GM21723 (cell line): Measurements from ENCODE around the gene MYEOV.
A peak's percentile ranks its signal among the peaks of the same experiment; 100 is the strongest.

Source experiments
- ATAC-seq: cut with Tn5 transposase; IDR thresholded peaks from one replicate; pipeline ENCODE4 v1.9.1; 2021; ENCODE audit warnings: mild to moderate bottlenecking, moderate library complexity; ENCODE audit not compliant: unreplicated experiment

Gene MYEOV

DNA sequence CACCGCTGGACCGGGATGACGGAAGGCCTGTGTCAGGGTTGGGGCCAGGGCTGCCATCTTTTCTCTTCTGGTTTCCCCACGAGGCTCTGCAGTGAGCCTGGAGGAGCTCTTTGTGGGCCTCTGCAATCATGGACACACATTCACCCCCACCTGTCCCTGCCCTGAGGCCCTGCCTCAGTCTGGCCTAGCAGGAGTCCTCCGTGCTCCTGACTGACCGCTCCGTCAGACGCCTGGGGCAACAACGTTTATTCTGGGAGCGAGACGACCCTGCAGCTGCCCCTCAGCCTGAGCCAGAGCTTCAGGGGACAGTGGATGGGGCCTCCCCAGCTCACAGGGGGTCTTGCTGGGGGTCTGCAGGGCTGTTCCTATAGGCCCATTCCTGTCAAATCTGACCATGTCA, 8.2 kb upstream of the MYEOV start:
- no peak for ATAC-seq

DNA sequence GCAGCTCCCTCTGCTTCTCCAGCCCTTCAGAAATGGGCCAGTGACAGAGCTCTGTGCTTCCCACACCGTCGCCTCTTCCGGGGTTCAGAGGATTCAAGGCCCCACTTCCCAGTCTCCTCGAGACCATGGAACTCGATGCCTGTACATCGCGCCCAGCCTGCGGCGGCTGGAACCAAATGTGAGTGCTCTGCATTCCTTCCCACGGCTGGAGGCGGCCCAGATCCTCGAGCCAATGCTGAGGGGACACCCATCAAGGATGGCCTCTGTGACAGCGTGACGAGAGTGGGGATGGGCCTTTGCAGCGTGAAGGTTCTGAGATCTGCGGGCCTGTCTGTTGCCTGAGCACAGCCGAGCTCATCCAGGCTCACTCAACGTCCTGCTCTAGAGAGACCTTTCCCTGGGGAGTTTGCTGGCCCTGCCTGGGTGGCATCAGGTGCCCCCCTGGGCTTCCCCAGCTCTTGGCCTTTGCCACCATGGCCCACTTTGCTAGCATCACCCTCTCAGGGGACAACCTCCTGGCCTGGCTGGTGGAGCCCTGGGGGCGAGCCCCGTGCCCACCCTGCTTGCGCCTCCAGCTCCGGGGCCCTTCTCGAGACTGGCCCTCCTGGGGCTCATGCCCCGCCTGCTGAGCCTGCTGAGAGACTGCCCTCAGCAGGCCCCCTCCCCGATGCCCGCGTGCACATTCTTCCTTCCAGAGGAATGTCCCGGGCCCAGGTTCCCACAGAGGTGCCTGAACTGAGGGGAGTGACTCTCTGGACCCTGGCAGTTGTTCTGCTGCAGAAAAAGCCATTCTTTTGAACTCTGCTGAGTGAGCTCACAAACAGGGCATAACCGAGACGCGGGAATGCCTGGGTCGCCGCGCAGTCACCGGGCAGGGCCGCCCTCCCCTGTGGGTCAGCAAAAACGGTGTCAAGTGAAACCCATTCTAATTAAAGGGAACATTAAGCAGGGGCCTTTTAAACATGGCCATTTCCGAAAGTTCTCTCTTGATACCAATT, 7.3 kb upstream of the MYEOV start:
- ATAC-seq: no peak

DNA sequence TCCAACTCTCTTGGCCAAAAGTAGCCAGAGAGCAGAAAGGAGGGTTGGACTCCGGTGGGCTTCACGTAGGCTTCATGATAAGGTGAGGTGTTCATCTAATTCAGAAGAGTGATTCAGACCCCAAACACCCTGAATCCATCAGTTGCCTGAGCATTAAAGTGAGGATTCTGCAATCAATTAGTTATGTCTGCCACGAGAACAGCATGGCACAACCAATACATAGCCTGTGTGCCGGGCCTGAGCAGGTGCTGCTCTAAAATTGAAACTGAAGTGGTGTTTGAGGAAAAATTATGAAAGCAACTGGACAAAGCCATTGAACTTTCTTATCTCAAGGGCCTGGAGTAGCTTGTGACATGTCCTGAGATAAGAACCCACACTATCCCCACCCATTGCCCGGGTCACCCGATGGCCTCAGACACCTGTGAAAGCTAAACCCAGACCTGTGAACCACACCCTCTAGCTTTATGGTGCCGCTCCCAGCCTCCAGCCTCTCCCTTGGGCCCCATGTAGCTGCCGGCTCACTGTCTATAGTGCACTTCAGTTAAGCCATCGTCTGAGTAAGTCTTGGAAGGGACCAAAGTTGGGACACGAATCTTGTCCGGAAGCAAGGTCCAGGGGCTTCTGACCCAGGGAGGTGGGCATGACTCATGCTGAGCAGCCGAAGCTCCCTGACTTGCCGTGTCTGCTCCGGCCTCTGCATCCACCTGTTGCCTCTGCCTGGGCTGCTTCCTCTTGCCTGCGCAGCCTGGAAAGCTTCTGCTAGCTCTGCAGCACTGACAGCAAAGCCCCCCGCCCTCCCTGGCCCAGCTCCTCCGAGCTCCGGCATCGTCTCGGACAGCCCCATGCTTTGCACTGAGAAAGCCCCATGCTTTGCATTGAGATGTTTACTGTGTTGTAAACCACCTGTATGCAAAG, 5.7 kb upstream of the MYEOV start:
- ATAC-seq: no peak

DNA sequence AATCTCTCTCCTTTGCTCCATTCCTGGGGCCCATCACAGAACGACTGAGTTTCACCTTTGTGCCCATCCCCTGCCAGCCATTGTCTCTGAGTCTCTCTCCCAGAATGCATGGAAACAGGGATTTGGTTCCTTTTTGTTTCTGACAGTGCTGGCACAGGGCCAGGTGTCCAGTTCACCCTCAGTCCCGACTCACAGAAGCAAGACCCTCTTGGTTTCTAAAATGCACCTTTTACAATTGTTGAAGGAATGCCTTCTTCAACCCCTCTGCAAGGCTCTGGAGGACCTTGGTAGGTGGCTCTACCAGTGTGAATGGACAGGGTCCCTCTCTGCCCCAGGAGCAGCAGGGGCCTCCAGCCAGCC, 5.1 kb upstream of the MYEOV start:
- ATAC-seq: no peak

DNA sequence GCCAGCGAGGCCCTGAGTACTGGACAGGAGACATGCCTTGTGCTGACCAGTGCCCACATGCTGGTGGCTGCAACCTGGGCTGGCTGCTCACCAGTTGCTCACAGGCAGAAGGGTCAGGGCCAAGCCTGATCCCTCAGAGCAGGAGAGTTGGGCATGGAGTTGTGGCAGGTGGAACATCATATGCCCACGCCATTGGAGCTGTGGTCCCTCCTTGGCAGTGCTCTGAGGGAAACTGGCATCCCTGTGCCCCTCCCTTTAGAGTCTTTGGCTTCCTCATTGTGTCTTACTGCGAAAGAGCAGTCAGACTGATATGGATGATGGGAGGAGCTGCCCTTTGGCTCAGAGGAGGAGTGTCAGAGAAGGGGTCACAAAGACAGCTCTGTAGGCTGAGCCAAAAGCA, 3.1 kb upstream of the MYEOV start:
- no peak for ATAC-seq

DNA sequence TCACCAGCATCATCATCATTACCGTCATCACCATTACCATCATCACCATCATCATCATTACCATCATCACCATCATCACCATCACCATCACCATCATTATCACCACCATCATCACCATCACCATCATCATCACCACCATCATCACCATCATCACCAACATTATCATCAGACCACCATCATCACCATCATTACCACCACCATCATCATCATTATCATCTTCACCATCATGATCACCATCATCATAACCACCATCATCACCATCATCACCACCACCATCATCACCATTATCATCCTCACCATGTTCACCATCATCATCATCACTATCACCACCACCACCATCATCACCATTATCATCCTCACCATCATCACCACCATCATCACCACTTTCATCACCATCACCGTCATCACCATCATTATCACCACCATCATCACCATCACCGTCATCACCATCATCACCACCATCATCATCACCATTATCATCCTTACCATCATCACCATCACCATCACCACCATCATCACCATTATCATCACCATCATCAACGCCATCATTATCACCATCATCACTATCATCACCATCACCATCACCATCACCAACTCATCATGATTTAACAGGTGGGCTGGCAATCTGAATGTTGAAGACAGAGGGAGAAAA, 2.4 kb upstream of the MYEOV start:
- ATAC-seq: no peak

DNA sequence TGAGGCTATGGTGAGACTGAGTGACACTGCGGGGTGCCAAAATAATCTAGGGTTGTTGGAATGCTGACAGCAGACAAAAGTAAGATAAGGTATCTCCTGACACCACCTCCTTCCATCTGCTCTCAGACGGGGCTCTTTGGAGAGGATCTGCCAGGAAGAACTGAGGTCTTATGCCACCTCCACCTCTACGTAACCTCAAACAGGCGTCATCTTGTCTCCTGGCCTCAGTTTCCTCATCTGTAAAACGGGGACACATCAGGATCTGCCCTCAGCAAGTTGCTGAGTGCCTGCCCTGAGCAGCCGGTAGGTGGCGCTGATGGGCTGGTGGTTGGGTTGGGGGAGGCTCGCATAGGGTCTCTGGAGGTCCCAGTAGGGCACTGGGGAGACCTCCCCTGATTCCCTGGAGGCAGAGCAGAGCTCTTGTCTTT, 1.7 kb upstream of the MYEOV start:
- ATAC-seq: no peak

DNA sequence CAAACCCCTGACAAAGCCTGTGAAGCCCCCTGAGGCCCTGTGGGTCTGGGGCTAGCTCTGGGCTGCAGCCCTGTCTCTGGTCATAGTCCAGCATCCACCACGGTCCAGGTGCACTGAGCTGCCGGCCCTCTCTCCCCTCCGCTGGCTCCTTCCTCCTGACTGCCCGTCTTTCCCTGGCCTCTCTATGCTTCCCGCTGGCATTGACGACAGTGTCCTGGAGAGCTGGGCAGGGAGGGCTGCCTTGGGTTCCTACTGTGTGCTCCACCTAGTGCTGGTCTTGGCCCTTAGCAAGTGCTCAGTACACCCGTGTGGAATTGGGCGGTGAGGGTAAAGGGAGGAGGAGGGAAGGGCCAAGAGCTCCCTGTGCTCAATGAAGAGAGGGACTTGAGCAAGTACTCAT, 868 bp upstream of the MYEOV start:
- no peak for ATAC-seq

DNA sequence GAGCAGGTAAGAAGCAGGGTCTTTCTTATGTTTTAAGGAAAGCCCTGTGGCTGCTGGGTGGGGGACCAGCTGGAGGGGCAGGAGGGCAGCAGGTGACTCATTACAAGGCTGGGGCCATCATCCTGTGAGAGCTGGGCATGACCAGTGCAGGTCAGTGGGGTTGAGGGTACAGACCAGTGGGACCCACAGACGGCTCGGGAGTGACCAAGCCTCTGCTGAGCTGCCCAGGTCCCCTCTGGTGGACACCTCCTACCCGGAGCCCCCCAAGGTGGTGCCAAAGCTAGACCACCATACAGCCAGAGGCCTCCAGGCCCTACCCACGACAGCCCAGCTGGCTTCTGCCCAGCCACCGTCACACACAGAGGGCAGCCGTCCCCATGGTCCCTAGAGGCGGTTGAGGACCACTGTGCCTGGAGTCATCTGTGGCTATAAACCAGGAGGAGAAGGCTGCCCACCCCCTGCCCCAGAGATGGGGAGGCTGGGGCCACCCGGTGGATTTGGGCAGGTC, 670 bp downstream of the MYEOV start:
- ATAC-seq: no peak

DNA sequence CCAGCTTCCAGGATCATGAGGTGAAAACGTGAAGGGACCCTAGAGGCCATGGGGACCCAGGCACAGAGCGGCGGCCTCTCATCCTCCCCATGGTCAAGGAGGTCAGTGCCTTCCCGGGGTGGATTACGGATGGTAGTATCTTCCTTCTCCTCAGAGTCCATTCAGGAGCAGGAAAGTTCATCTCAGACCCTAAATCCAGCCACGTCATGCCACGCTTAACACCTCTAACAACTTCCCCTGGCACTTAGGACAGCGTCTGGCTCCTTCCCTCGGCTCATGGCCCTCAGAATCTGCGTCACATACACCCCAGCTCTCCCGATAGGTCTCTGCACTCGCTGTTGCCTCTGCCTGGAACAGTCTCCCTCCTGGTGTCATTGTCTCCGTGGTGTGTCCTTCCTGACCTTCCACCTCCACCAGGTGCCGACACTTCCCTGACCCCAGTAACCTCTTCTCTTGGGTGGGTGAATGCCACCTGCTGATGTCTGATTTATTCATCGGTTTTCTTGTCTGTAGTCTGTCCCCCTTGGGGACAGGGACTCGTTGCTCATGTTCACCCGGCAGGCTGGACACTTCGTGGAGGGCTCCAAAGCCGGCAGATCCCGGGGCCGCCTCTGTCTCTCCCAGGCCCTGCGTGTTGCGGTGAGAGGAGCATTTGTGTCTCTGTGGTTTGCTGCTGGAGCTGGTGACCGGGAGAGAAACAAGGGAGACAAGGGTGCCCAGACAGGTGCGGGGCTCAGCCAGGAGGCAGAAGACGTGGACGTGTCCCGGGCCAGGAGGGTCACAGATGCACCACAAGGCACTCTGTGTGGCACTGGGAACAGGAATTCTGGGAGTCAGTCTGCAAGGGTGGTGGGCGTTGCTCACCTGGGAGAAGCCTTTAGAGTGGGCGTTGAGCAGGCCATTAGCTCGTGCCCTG, 1.4 kb downstream of the MYEOV start:
- ATAC-seq: no peak

DNA sequence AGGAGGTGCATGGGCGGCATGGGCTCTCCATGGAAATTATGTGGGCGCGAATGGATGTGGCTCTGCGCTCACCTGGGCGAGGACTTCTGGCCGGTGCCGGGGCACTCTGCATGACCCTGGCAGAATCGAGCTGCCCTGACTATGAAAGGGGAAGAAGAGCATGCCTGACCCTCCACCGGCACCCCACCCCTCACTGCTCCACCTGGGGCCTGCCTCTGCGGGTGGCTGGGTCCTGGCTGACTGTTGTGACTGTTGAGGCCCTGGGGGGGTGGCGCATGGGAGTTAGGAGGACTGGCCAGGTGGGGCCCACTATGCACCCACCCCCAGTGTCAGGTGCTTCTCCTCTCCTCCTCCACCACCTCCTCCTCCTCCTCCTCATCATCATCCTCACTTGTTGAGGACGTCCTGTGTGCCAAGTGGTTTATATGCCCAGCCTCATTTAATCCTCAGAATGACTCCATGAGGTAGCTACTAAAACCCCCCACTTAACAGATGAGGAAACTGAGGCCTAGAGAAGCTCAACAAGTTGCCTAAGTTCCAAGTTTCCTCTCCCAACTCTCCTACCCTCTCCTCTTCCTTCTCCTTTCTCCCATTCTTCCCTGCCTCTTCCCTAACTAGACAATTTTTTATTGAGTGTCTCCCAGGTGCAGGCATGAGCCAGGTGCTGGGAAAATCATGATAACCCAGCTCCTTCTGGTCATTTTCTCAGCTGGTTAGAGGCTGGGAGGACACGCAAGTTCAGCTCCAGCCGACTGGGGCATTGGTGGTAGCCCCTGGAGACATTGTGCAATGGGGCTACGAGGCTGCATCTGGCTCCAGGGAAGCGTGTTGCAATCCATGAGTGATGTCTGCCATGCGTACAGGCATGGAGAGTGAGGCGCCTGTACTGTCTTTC, 2.3 kb downstream of the MYEOV start:
- no peak for ATAC-seq

DNA sequence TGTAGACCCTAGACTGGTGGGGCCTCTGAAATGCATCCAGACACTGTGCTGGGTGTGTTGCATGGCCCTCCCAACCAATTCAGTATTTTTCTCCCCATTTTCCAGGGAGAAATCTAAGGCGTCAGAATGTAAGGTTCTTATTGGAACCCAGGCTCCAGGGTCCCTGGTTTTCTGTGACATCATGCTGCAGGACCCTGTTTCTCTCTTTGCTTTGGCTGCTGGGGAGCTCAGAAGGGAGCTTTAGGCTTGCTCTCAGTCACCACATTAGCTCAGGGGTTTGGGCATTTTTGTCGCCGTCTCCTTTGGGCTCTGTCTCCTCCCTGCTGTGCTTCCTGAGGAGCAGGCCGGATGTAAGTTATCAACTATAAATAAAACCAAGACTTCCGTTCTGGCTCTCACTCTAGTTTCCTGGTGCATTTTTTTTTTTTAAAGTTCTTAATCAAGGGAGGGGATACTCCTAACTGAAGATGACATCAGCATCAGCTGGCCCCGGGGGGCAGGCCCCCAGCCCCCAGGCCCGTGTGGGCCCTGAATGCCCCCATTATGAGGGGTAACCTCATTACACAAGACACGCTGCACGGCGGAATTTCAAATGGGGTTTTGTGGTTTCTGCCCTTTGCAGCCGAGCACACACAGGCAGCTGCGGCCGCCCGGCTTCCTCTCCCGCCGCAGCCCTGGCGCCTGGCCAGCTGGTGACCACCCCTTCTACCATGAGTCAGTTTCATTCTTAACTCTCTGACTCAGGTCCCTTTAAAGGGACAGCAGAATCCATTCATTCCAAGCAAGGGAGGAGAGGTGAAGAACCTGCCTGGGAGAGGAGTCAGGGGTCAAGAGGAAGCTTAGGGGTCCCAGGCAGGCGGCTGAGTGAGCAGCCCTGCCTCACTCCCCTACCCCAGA, 3.2 kb downstream of the MYEOV start:
- peak; percentile 62 for ATAC-seq

DNA sequence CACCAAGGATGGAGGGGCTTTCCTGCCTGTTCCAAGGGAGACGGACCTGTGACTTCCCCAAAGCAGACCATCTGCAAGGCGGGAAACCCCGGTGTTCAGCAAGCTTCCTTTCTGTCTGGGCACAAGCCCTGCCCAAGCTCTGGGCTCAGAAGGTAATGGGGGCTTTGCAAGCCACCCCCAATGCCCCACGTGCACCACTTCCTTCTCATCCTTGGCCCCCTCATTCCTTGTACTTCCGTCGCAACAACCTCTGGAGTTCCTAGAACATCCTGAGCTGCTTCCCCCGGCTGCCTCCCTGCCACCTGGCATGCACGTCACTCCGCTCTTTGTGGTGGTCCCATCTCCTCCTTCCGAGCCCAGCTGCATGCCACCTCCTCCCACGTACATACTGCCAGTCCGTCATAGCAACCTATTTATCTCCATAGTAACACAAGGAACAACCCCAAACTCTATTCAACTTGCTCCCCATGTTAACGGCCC, 3.9 kb downstream of the MYEOV start:
- peak; percentile 26 for ATAC-seq

DNA sequence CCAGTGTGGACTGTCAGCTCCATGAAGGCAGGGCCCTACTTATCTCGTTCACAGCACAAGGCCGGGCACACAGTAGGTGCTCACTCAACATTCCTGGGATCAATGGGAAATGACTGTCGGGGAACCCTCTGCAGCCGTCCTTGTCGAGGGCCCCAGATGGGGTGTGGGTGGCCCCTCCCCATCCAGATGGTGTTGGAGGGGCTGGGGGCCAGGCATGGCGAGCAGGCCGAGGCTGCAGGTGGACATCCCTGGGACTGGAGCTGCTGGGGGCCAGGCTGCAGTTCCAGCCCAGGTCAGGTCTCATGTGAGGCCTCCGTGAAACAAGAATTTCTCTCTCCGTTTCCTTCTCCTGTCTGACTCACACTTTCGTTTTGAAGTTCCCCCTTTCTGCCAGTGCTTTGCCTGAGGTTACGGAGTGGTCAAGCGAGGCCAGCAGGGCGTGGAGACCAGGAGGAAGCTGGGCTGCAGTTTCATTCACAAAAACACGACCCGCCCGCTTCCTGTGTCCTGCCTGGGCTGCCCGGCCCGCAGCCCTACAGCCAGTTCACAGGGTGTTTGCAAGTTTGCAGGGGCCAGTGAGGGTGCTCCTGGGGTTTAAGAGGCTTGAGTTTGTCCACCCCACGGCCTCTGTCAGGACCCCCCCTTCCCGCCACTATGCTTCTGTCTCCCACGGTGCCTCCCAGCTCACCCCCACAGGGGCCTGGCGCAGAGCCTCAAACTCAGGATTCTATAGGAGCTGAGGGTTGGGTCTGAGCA, 4.5 kb downstream of the MYEOV start:
- ATAC-seq: peak; percentile 46

DNA sequence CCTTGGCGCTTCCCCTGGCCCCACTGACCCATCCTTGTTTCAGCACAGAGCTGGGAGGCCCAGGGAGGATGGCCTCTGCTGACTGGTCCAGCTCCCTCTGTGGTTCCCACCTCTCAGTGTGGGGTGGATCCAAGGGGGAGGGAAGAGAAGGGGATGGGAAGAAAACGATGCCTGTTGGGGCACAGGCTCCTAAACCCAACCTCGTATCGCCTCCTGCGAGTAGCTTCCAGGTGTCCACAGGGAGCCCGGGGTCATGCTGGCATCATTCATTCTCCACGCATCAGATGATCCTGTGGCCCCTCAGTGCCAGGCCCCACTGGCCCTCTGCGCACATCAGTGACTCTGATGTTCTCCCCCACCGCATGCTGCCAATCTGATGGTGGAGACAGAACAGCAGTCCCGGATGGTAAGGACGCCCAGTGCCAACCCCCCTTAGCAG, 5.1 kb downstream of the MYEOV start:
- no peak for ATAC-seq

DNA sequence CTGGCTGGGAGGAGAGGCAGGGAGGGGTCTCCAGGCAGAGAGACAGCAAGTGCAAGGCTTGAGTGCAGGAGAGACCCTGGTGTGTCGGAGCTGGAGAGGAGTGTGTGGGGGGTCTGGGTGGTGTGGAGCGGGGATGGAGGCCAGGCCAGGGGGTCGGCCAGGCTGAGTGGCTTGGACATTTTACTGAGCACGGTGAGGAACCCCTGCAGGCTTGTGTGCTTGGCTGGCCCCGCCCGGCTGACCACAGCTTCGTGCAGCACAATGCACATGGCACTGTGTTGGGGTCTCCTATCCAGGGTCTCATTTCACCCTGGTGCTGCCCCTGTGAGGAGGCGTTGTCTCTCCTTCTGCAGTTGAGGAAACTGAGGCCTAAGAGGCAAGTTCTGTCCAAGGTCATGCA, 5.6 kb downstream of the MYEOV start:
- no peak for ATAC-seq
